Epithelial cell of proximal tubule (primary cell): ENCODE results near the gene DEXI. TPM values are rescaled to one million over a fixed set of nuclear protein-coding genes. Genes with fewer than 3 reads are reported as not detected.
"Not testable (repeated sequence)": the region's sequence is repeated elsewhere in the genome, so short reads cannot be mapped to it uniquely, and the experiment has no call there.

Experiments
- DNase-seq: peaks from one replicate; pipeline ENCODE4 v3.0.0-alpha.2; 2011; ENCODE audit warnings: low read depth
- H3K4me3 ChIP-seq: 2 replicates; pipeline ENCODE4 v1.5.1; 2011; ENCODE audit warnings: low read depth, mild to moderate bottlenecking, low read length
- CTCF ChIP-seq: conservative IDR thresholded peaks from 2 replicates; pipeline ENCODE4 v1.5.1; 2012; ENCODE audit warnings: low read depth, mild to moderate bottlenecking, low read length
- total RNA-seq: library from RNA; depleted of rRNA; stranded (reverse); fragments of >200 nt; gene quantifications from 2 replicates; pipeline ENCODE4 v1.2.3, GENCODE V29; 2015

The DEXI gene
- total RNA-seq, 1 donor from 2014 or later = 43.9 TPM

- no peak for TF ChIP-seq CTCF
- DNase-seq = no peak
- H3K4me3 ChIP-seq = no peak overlapping the region
These were observed 27.8 kb upstream of the DEXI start for GRCh38 chr16:10970065-10970464.

DNA sequence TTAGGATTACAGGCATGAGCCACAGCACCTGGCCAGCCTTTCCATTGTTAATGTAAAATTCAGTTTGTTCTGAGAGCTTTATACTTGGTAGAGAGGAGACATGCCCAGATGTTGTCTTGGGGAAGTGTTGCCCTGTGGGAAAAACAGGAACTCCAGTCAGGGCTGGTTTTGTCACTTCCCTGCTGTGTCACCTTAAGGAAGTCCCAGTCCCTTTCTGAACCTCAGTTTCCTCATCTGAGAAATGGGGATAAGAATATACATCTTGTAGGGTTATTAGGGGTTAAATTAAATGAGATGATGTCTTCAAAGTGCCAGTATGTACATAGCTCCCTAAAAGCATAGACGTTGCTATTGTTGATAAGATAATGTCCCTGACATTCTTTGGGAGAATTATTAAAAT is 27.3 kb upstream of the DEXI start:
- no peak for DNase-seq
- H3K4me3 ChIP-seq = no peak overlapping the region
- no peak for TF ChIP-seq CTCF

- no peak for TF ChIP-seq CTCF
- no peak for DNase-seq
- no peak overlapping the region for H3K4me3 ChIP-seq
These were observed 26.2 kb upstream of the DEXI start for GRCh38 chr16:10968498-10968897.

GRCh38 chr16:10967986-10968385 is 25.7 kb upstream of the DEXI start:
- no peak for DNase-seq
- TF ChIP-seq CTCF = no peak
- no peak overlapping the region for H3K4me3 ChIP-seq

GRCh38 chr16:10966559-10966958 is 24.3 kb upstream of the DEXI start:
- H3K4me3 ChIP-seq, DNase-seq: not testable (repeated sequence)

GRCh38 chr16:10966129-10966528 is 23.9 kb upstream of the DEXI start:
- H3K4me3 ChIP-seq = no peak overlapping the region
- no peak for TF ChIP-seq CTCF
- DNase-seq = no peak

GRCh38 chr16:10965440-10966061 is 23.3 kb upstream of the DEXI start:
- no peak for TF ChIP-seq CTCF
- no peak overlapping the region for H3K4me3 ChIP-seq
- no peak for DNase-seq
